Fibroblast of lung (primary cell): ENCODE data around the gene CLMN. TPM values are rescaled to one million over a fixed set of nuclear protein-coding genes. Genes with fewer than 3 reads are reported as not detected.

Experiments used
- DNase-seq, 2 donors: peaks; one replicate each; pipeline versions ENCODE4 v3.0.0 to v3.0.0-alpha.2; 2010; ENCODE audit warnings: low read depth in 2 of 2
- H2AFZ ChIP-seq: 2 replicates; pipeline ENCODE4 v1.5.1; 2012; ENCODE audit warnings: low read length, control low read depth, inconsistent platforms
- H3K27ac ChIP-seq: 2 replicates; pipeline ENCODE4 v1.5.1; 2011; ENCODE audit warnings: low read length, control low read depth; ENCODE audit not compliant: insufficient read depth
- H3K27me3 ChIP-seq: 2 replicates; pipeline ENCODE4 v1.5.1; 2011; ENCODE audit warnings: mild to moderate bottlenecking, low read length; ENCODE audit not compliant: control insufficient read depth, insufficient read depth
- H3K36me3 ChIP-seq: 2 replicates; pipeline ENCODE4 v1.5.1; 2011; ENCODE audit warnings: low read length; ENCODE audit not compliant: control insufficient read depth, insufficient read depth
- H3K4me1 ChIP-seq: 2 replicates; pipeline ENCODE4 v1.5.1; 2011; ENCODE audit warnings: low read length; ENCODE audit not compliant: control insufficient read depth, insufficient read depth; ENCODE audit errors: extremely low read depth
- H3K4me2 ChIP-seq: 2 replicates; pipeline ENCODE4 v1.5.1; 2011; ENCODE audit warnings: low read length, control low read depth; ENCODE audit not compliant: insufficient read depth; ENCODE audit errors: extremely low read depth
- H3K4me3 ChIP-seq, 4 experiments: fragments of 200-600 bp in 1 of 4; sonication (generic) in 1 of 4; replicated peaks in 1 of 4; 2 replicates each; pipeline ENCODE4 v1.5.1; 2011 to 2016; ENCODE audit warnings: low read length in 4 of 4, low read depth in 3 of 4, mild to moderate bottlenecking in 3 of 4, control low read depth in 2 of 4, inconsistent platforms in 1 of 4, mixed read lengths in 1 of 4; ENCODE audit not compliant: insufficient read depth in 1 of 4; ENCODE audit errors: control extremely low read depth in 1 of 4
- H3K79me2 ChIP-seq: 2 replicates; pipeline ENCODE4 v1.5.1; 2012; ENCODE audit warnings: mild to moderate bottlenecking, low read length, inconsistent platforms; ENCODE audit not compliant: control insufficient read depth, insufficient read depth
- H3K9ac ChIP-seq: 2 replicates; pipeline ENCODE4 v1.5.1; 2011; ENCODE audit warnings: mild to moderate bottlenecking, low read length, control low read depth; ENCODE audit not compliant: insufficient read depth
- H3K9me3 ChIP-seq: 2 replicates; pipeline ENCODE4 v1.5.1; 2012; ENCODE audit warnings: low read depth, low read length; ENCODE audit not compliant: control insufficient read depth, insufficient read depth
- H4K20me1 ChIP-seq: 2 replicates; pipeline ENCODE4 v1.5.1; 2011; ENCODE audit warnings: low read length; ENCODE audit not compliant: control insufficient read depth, insufficient read depth; ENCODE audit errors: extremely low read depth
- EZH2 ChIP-seq: IDR thresholded peaks from 2 replicates; pipeline ENCODE4 v1.5.1; 2012; ENCODE audit warnings: low read length, control low read depth, mild to moderate bottlenecking; ENCODE audit errors: missing control alignments
- polyA plus RNA-seq, 2 donors: library from polyadenylated mRNA; depleted of rRNA in 1 of 2; stranded (reverse) in 1 of 2; unstranded in 1 of 2; fragments of >200 nt; gene quantifications; 2 replicates each; pipeline ENCODE4 v1.2.1, GENCODE V29; 2011 to 2012; ENCODE audit warnings: missing spikeins in 1 of 2
- total RNA-seq: library from RNA; depleted of rRNA; stranded (reverse); fragments of >200 nt; gene quantifications from 2 replicates; pipeline ENCODE4 v1.2.1, GENCODE V29; 2014
- TF ChIP-seq, protein P1 (sequence below), 2 donors: IDR thresholded peaks in 1 of 2; conservative IDR thresholded peaks in 1 of 2; 1 replicate in 1 of 2; 2 replicates in 1 of 2; pipeline ENCODE4 v1.5.1; 2011 to 2012; ENCODE audit warnings: low read length in 2 of 2, control low read depth in 1 of 2, inconsistent platforms in 1 of 2, low read depth in 1 of 2, mild to moderate bottlenecking in 1 of 2

The CLMN gene
- total and polyA plus RNA-seq, 2 donors (not counting 1 experiment from before 2014, with no cell fraction given), result 0.83 to 2.7 TPM

DNA sequence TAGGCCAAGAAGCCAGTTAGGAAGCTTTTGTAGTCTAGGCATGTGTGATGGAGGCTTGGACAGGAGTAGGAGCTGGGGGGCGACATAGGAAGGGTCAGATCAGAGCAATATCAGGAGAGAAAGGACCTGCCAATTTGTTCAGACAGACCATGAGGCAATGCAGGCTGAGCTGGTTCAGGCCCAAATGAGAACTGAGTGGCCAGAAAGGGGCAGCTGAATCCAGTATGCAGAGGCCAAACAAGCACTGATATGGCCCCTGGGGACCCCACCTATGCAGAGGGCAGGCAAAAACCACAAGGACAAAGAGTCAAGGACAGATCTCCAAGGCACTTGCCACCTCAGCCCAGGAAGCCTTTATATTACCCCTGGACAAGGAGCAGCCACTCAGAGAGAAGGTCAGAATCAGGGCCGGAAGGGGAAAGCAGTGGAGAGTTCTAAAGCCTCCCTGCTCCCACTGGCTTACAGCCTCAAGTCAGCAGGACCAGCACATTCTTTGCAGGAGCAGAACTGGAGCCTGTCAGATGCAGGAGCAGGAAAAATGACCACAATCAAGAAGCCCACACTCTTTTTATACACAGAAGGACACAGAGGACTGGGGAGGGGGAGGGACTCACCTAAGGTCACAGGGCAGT, 37.2 kb downstream of the CLMN start:
- Histone ChIP-seq H3K4me3 (no peak overlapping the region), H3K79me2 (no peaks in the 10 kb centered on the region), H3K9me3 (no peaks in the 10 kb centered on the region), H3K36me3 (no peaks in the 10 kb centered on the region), H3K27ac (no peak overlapping the region), H2AFZ (no peak overlapping the region), H3K4me1 (no peaks in the 10 kb centered on the region), H3K4me2 (no peak overlapping the region), H3K9ac (no peak overlapping the region), H4K20me1 (no peaks in the 10 kb centered on the region), H3K27me3 (no peaks in the 10 kb centered on the region)
- TF ChIP-seq, protein P1, sequence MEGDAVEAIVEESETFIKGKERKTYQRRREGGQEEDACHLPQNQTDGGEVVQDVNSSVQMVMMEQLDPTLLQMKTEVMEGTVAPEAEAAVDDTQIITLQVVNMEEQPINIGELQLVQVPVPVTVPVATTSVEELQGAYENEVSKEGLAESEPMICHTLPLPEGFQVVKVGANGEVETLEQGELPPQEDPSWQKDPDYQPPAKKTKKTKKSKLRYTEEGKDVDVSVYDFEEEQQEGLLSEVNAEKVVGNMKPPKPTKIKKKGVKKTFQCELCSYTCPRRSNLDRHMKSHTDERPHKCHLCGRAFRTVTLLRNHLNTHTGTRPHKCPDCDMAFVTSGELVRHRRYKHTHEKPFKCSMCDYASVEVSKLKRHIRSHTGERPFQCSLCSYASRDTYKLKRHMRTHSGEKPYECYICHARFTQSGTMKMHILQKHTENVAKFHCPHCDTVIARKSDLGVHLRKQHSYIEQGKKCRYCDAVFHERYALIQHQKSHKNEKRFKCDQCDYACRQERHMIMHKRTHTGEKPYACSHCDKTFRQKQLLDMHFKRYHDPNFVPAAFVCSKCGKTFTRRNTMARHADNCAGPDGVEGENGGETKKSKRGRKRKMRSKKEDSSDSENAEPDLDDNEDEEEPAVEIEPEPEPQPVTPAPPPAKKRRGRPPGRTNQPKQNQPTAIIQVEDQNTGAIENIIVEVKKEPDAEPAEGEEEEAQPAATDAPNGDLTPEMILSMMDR (conservative IDR thresholded peaks at IDR 0.05 in 1 of 2, IDR thresholded peaks at IDR 0.05 in 1 of 2; ENCODE audit: low read depth in 1 of 2, low read length in 2 of 2), result no peak
- TF ChIP-seq EZH2, result no peak
- no peak for DNase-seq

DNA sequence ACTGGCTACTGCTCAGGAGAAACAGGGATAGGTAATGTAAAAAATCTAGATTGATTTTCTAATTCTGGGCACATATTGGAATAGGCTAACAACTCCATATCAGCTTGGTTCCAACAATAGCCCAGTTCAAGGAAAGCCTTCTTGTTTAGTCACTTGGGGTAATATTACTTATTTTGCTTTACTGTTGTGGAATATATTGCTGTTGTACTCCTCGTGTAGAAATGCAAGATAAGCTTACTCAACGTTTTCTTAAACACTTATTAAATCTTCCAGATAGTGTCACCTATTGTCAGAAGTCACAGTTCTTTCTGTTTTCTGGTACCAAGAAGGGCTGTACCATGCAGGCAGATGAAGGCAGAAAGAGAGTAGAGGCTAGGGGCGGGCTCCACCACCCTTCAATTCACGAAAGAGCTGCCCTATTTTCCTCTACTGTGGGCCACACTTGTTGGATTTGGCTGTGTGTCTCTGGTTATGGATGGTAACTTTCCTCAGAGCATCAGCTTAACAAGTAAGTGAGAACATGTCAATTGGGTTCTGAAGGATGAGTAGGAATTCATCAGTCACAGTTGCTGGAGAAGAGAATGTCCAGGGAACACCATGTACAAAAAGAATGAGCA, 38.0 kb downstream of the CLMN start:
- H3K9me3 ChIP-seq, result no peaks in the 10 kb centered on the region
- no peaks in the 10 kb centered on the region for H3K27me3 ChIP-seq
- H3K4me2 ChIP-seq, result no peak overlapping the region
- H3K36me3 ChIP-seq, result no peaks in the 10 kb centered on the region
- no peak overlapping the region for H3K9ac ChIP-seq
- TF ChIP-seq EZH2, result no peak
- H3K79me2 ChIP-seq, result no peaks in the 10 kb centered on the region
- no peak overlapping the region for H3K27ac ChIP-seq
- no peaks in the 10 kb centered on the region for H3K4me1 ChIP-seq
- H2AFZ ChIP-seq, result no peak overlapping the region
- DNase-seq, result no peak
- H4K20me1 ChIP-seq, result no peaks in the 10 kb centered on the region
- no peak overlapping the region for H3K4me3 ChIP-seq

DNA sequence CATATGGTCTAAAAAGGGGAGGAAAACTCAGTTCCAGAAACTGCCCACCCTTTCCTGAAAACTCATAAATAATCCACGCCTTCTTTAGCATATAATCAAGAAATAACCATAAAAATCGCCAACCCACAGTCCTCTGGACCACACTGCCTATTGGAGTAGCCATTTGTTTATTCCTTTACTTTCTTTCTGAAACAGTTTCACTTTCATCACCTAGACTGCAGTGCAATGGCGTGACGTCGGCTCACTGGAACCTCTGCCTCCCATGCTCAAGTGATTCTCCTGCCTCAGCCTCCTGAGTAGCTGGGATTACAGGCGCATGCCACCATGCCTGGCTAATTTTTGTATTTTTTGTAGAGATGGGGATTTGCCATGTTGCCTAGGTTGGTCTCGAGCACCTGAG, 44.2 kb downstream of the CLMN start:
- H4K20me1 ChIP-seq, result no peaks in the 10 kb centered on the region
- no peak overlapping the region for H3K27ac ChIP-seq
- no peaks in the 10 kb centered on the region for H3K36me3 ChIP-seq
- no peak overlapping the region for H3K9ac ChIP-seq
- H2AFZ ChIP-seq, result no peak overlapping the region
- no peak for DNase-seq
- H3K4me2 ChIP-seq, result no peak overlapping the region
- H3K27me3 ChIP-seq, result no peaks in the 10 kb centered on the region
- no peak overlapping the region for H3K4me3 ChIP-seq
- TF ChIP-seq EZH2, result no peak
- TF ChIP-seq, protein P1 (conservative IDR thresholded peaks at IDR 0.05 in 1 of 2, IDR thresholded peaks at IDR 0.05 in 1 of 2; ENCODE audit: low read depth in 1 of 2, low read length in 2 of 2), result no peak
- no peaks in the 10 kb centered on the region for H3K79me2 ChIP-seq
- H3K4me1 ChIP-seq, result no peaks in the 10 kb centered on the region
- no peaks in the 10 kb centered on the region for H3K9me3 ChIP-seq
